Fibroblast of the aortic adventitia (primary cell): ENCODE data around the gene ISCA2. TPM values are rescaled to one million over a fixed set of nuclear protein-coding genes. Genes with fewer than 3 reads are reported as not detected.

Experiments
- DNase-seq: peaks from one replicate; pipeline ENCODE4 v3.0.0-alpha.2; 2010; ENCODE audit warnings: low read depth
- H3K4me3 ChIP-seq: 2 replicates; pipeline ENCODE4 v1.5.1; 2011; ENCODE audit warnings: low read depth, mild to moderate bottlenecking, control low read depth, low read length, moderate library complexity
- total RNA-seq: library from RNA; depleted of rRNA; stranded (reverse); fragments of >200 nt; gene quantifications from 2 replicates; pipeline ENCODE4 v1.2.3, GENCODE V29; 2012; ENCODE audit warnings: low replicate concordance
- TF ChIP-seq, protein P1 (sequence below): IDR thresholded peaks from 2 replicates; pipeline ENCODE4 v1.5.1; 2011; ENCODE audit warnings: mild to moderate bottlenecking, low read length, control low read depth, inconsistent platforms; ENCODE audit not compliant: insufficient read depth

ISCA2 gene
- total RNA-seq, 1 donor, result 12.9 TPM

DNA sequence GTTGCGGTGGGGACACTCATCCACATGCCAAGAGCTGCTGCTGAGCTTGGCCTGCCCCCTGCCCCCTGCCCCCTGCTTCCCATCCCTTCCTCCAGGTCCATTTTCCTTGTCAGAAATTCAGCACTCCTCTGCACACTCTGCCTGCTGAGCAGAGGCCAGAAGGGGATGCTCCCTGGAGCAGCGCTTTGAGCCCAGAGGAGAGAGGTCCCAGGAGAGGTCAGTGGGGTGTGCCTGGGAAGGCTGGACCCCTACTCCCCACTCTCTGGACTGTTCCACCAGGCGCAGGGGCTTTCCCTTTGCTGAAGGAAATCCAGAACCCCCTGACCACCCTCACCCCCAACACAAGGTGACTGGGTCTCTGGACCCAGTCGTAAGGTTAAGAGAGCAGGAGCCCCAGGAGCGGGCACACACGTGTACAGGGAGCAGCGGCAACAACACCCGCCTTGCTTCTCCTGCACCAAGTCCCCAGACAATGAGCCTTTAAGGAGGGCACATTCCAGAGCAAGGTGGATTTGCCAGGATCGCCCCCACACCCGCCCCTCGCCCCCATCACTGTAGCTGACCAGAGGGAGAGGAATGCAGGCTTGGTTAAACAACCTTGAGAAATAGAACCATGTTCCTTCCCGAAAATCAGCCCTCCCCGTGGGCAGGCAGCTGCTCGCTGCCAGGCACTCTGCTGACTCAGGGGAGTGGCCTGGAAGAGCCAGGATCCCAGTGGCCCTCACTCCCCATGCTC is 30.7 kb downstream of the ISCA2 start:
- peak; percentile 46 for DNase-seq
- H3K4me3 ChIP-seq, result no peak overlapping the region
- TF ChIP-seq, protein P1, sequence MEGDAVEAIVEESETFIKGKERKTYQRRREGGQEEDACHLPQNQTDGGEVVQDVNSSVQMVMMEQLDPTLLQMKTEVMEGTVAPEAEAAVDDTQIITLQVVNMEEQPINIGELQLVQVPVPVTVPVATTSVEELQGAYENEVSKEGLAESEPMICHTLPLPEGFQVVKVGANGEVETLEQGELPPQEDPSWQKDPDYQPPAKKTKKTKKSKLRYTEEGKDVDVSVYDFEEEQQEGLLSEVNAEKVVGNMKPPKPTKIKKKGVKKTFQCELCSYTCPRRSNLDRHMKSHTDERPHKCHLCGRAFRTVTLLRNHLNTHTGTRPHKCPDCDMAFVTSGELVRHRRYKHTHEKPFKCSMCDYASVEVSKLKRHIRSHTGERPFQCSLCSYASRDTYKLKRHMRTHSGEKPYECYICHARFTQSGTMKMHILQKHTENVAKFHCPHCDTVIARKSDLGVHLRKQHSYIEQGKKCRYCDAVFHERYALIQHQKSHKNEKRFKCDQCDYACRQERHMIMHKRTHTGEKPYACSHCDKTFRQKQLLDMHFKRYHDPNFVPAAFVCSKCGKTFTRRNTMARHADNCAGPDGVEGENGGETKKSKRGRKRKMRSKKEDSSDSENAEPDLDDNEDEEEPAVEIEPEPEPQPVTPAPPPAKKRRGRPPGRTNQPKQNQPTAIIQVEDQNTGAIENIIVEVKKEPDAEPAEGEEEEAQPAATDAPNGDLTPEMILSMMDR, result no peak

DNA sequence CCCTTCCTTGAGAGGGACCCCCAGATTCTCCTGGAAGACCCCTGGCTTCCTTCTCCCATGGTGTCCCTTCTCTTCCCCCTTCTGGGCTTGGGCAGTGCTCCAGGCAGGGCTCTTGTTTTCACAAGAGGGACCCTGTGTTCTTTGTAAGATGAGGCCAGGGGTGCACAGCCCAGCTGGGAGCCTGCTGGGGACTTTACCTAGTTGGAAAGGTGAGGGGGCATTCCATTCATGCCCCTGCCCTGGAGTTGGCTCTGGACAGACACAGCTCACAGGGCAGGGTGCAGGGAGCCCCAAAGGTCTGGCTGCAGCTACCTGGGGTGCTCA is 31.2 kb downstream of the ISCA2 start:
- no peak overlapping the region for H3K4me3 ChIP-seq
- DNase-seq, result no peak
- TF ChIP-seq, protein P1, result no peak

- DNase-seq, result no peak
- TF ChIP-seq, protein P1, result no peak
- H3K4me3 ChIP-seq, result no peak overlapping the region
Observed at GRCh38 chr14:74525361-74525851, 31.8 kb downstream of the ISCA2 start.

GRCh38 chr14:74526854-74527585 is 33.5 kb downstream of the ISCA2 start:
- DNase-seq, result no peak
- TF ChIP-seq, protein P1, result no peak
- H3K4me3 ChIP-seq, result no peak overlapping the region

- DNase-seq, result no peak
- TF ChIP-seq, protein P1, result no peak
Observed at GRCh38 chr14:74527736-74528280, 34.2 kb downstream of the ISCA2 start.

DNA sequence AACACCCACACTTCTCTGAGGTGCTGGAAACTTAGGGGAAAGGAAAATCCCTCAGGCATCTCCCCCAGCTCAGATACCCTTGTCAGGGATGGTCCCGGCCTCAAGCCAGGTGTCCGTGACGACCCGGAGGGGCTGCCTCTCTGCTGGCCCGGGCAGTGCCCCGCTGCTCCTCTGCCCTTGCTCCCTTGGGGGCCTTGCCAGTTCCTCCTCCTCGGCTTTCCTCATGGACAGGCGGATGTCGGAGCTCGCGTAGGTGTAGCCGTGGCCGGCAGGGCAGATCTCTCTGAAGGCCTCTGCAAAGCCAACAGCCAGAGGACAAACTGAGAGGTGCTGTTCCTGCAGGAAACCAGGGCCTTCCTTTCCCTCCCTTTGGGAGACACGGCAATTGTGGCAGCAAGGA is 34.8 kb downstream of the ISCA2 start:
- H3K4me3 ChIP-seq, result no peak overlapping the region
- TF ChIP-seq, protein P1, result no peak
- no peak for DNase-seq

More at GRCh38 chr14:74527736-74528280, 34.2 kb downstream of the ISCA2 start:
- no peak overlapping the region for H3K4me3 ChIP-seq
